DMS114 treated with DMSO at 0.1 percent for 48 hours (cell line): Measurements from ENCODE around the gene ZNF521.

Experiments
- DNase-seq: peaks from one replicate; lab custom pipeline; 2025; ENCODE audit not compliant: unreplicated experiment; lab: John Stamatoyannopoulos, UW

Gene ZNF521

GRCh38 chr18:25171334-25171733, 180.6 kb downstream of the ZNF521 start:
- no peak for DNase-seq

- DNase-seq, result no peak
Observed at GRCh38 chr18:25170402-25170801, 181.6 kb downstream of the ZNF521 start.

GRCh38 chr18:25169701-25170100, 182.3 kb downstream of the ZNF521 start:
- DNase-seq, result no peak

- no peak for DNase-seq
Observed at GRCh38 chr18:25167612-25168410, 184.2 kb downstream of the ZNF521 start.

GRCh38 chr18:25166113-25166512, 185.9 kb downstream of the ZNF521 start:
- DNase-seq, result no peak

GRCh38 chr18:25164848-25165811, 186.8 kb downstream of the ZNF521 start:
- no peak for DNase-seq

GRCh38 chr18:25164211-25164847, 187.6 kb downstream of the ZNF521 start:
- no peak for DNase-seq

GRCh38 chr18:25153426-25153825, 198.5 kb downstream of the ZNF521 start:
- DNase-seq, result no peak

- DNase-seq, result no peak
Observed at GRCh38 chr18:25147877-25148488, 204.0 kb downstream of the ZNF521 start.

- no peak for DNase-seq
Observed at GRCh38 chr18:25146512-25146910, 205.5 kb downstream of the ZNF521 start.

GRCh38 chr18:25145731-25146511, 206.0 kb downstream of the ZNF521 start:
- DNase-seq, result no peak

- DNase-seq, result no peak
Observed at GRCh38 chr18:25144820-25145219, 207.1 kb downstream of the ZNF521 start.

GRCh38 chr18:25141886-25142285, 210.1 kb downstream of the ZNF521 start:
- DNase-seq, result no peak

- DNase-seq, result no peak
Observed at GRCh38 chr18:25141399-25141798, 210.6 kb downstream of the ZNF521 start.

- no peak for DNase-seq
Observed at GRCh38 chr18:25140962-25141308, 211.0 kb downstream of the ZNF521 start.

- DNase-seq, result no peak
Observed at GRCh38 chr18:25140124-25140961, 211.6 kb downstream of the ZNF521 start.

- no peak for DNase-seq
Observed at GRCh38 chr18:25137197-25137472, 214.8 kb downstream of the ZNF521 start.

GRCh38 chr18:25136416-25137196, 215.4 kb downstream of the ZNF521 start:
- DNase-seq, result no peak

GRCh38 chr18:25134861-25135260, 217.1 kb downstream of the ZNF521 start:
- no peak for DNase-seq
